ENCODE results near the gene DROSHA. TPM values are rescaled to one million over a fixed set of nuclear protein-coding genes. Genes with fewer than 3 reads are reported as not detected.

DROSHA gene
- total RNA-seq, 1 donor from 2014 or later: 59.8 TPM

DNA sequence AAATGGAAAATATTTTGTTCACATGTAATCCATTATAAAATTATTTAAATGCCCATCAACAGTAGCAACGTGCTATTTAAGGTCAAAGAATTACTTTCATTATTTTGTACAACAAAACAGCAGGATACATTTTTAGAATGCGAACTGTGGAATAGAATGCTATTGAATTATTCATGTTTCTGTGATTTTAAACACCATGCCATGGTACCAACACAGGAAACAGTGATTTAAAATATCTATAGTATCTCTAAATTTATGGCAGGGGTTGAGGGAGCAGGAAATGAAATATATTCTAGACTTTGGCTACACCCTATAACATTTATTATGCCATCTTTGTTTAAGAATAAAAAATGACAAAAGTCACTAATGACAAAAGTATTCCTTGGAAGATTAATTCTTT lies 62.4 kb downstream of the DROSHA start:
- DNase-seq (no peak), ATAC-seq (ENCODE audit: low read depth) (no peak)
- Mint-ChIP-seq H3K4me1 (no peaks in the 10 kb centered on the region), H3K36me3 (ENCODE audit: low read depth) (peaks cover 59% of the 10 kb centered on the region), H3K9me3 (peaks cover 2% of the 10 kb centered on the region), H3K4me3 (no peak overlapping the region), H3K27ac (no peak overlapping the region), H3K27me3 (no peaks in the 10 kb centered on the region)
- POLR2A ChIA-PET: no interaction called here
- intact Hi-C loops (cut with micrococcal nuclease): no loop called here
- CTCF ChIA-PET: no interaction called here
- TF ChIP-seq CTCF (IDR thresholded peaks at IDR 0.05): no peak

DNA sequence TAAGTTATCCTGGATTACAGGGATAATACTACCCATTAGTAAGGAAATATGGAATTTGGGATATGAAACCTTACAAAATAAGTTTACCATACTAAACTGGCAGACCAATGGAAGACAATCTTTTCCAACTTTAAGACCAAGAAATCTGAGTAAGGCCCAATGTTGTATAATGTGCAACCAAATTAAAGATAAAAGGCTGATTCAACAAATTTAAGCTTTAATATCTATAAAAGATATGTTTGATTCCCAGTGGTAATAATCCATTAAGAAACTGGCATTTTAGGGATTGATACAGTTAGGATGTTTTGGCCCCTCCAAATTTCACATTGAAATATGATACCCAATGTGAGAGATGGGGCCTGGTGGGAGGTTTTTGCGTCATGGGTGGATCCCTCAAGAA lies 66.6 kb downstream of the DROSHA start:
- no peak for DNase-seq
- no peaks in the 10 kb centered on the region for H3K27me3 Mint-ChIP-seq
- TF ChIP-seq CTCF (IDR thresholded peaks at IDR 0.05): no peak
- H3K4me3 Mint-ChIP-seq: no peak overlapping the region
- CTCF ChIA-PET: no interaction called here
- peaks cover 7% of the 10 kb centered on the region for H3K9me3 Mint-ChIP-seq
- no peak overlapping the region for H3K27ac Mint-ChIP-seq
- no peaks in the 10 kb centered on the region for H3K4me1 Mint-ChIP-seq
- no peak for ATAC-seq (ENCODE audit: low read depth)
- intact Hi-C loops (cut with micrococcal nuclease): no loop called here
- H3K36me3 Mint-ChIP-seq (ENCODE audit: low read depth): peaks cover 82% of the 10 kb centered on the region
- POLR2A ChIA-PET: no interaction called here

DNA sequence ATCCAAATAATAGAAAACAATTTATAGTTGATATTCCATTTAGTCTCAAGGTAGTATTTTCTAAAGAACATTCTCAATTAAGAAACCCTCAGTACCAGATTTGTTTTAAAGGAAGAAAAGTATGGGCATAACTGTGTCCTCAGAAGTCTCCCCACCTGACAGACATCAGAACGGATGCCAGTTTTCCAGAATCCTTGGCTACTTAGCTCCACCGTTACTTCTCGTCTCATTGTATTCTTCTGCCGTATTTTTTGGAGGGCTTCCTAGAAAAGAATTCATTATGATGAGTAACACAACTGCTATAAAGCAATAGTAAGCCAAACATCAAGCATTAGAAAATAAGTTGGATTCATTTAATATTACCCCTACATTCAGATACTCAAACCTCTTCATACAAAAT lies 67.8 kb downstream of the DROSHA start:
- no peaks in the 10 kb centered on the region for H3K4me1 Mint-ChIP-seq
- ChIA-PET CTCF (no interaction called here), POLR2A (no interaction called here)
- no peak for TF ChIP-seq CTCF (IDR thresholded peaks at IDR 0.05)
- peaks cover 7% of the 10 kb centered on the region for H3K9me3 Mint-ChIP-seq
- DNase-seq: no peak
- H3K27me3 Mint-ChIP-seq: no peaks in the 10 kb centered on the region
- H3K4me3 Mint-ChIP-seq: no peak overlapping the region
- H3K36me3 Mint-ChIP-seq (ENCODE audit: low read depth): peaks cover 89% of the 10 kb centered on the region
- ATAC-seq (ENCODE audit: low read depth): no peak
- H3K27ac Mint-ChIP-seq: no peak overlapping the region
- intact Hi-C loops (cut with micrococcal nuclease): no loop called here

DNA sequence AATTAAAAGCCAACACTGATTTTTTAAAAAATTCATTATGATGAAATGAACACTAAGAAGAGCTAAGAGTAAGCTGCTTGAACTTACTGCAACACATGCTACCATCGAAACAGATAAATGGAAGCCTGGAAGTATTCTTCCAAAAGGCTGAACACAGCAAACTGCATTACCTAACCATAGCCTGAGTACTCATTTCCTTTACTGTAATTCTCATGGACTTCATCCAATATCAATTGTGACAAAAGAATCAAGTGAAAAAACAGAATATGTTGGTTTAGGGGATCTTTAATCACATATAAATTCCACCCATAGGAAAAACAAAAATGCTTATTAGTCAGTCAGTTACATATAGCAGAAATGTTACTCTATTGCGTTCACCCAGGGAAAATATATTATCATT lies 68.5 kb downstream of the DROSHA start:
- H3K27ac Mint-ChIP-seq: no peak overlapping the region
- H3K27me3 Mint-ChIP-seq: no peaks in the 10 kb centered on the region
- ATAC-seq (ENCODE audit: low read depth) (no peak), DNase-seq (no peak)
- CTCF ChIA-PET: no interaction called here
- TF ChIP-seq CTCF (IDR thresholded peaks at IDR 0.05): no peak
- POLR2A ChIA-PET: no interaction called here
- no peak overlapping the region for H3K4me3 Mint-ChIP-seq
- peaks cover 7% of the 10 kb centered on the region for H3K9me3 Mint-ChIP-seq
- peaks cover 87% of the 10 kb centered on the region for H3K36me3 Mint-ChIP-seq (ENCODE audit: low read depth)
- intact Hi-C loops (cut with micrococcal nuclease): no loop called here
- no peaks in the 10 kb centered on the region for H3K4me1 Mint-ChIP-seq

GRCh38 chr5:31459594-31459993 lies 72.3 kb downstream of the DROSHA start:
- DNase-seq (no peak), ATAC-seq (ENCODE audit: low read depth) (no peak)
- ChIA-PET CTCF (no interaction called here), POLR2A (no interaction called here)
- Mint-ChIP-seq H3K4me1 (no peaks in the 10 kb centered on the region), H3K36me3 (ENCODE audit: low read depth) (peaks cover 84% of the 10 kb centered on the region), H3K9me3 (peaks cover 19% of the 10 kb centered on the region), H3K4me3 (no peak overlapping the region), H3K27me3 (no peaks in the 10 kb centered on the region), H3K27ac (no peak overlapping the region)
- TF ChIP-seq CTCF (IDR thresholded peaks at IDR 0.05): no peak
- intact Hi-C loops (cut with micrococcal nuclease): no loop called here
